H1 (cell line): Measurements from ENCODE around the gene SPOP. TPM values are rescaled to one million over a fixed set of nuclear protein-coding genes. Genes with fewer than 3 reads are reported as not detected.

Experiments
- CTCF ChIA-PET: fragments of 300-600 bp; sonication (Branson Sonifier 250); formaldehyde crosslinking; loops from one replicate; lab custom pipeline; 2021; ENCODE audit not compliant: partially characterized antibody; lab: Charles Lee
- POLR2A ChIA-PET: fragments of 300-600 bp; sonication (Branson Sonifier 250); formaldehyde crosslinking; loops from one replicate; lab custom pipeline; 2021; ENCODE audit warnings: inconsistent platforms; ENCODE audit not compliant: partially characterized antibody; lab: Charles Lee
- DNase-seq, 2 experiments: peaks; one replicate each; pipeline versions ENCODE4 v3.0.0 to v3.0.0-alpha.2; 2010 to 2022; ENCODE audit warnings: low spot score in 2 of 2, low read depth in 1 of 2, mixed read lengths in 1 of 2
- FAIRE-seq: peaks from 2 replicates; lab custom pipeline; 2011; peaks lifted over from hg19 to GRCh38; lab: Jason Lieb, UNC
- H2AFZ ChIP-seq: 2 replicates; pipeline ENCODE4 v1.8.1; 2012; ENCODE audit warnings: low read length, inconsistent platforms
- H2AK5ac ChIP-seq: 2 replicates; pipeline ENCODE4 v1.6.1; 2013; ENCODE audit warnings: low read depth, low read length
- H2BK120ac ChIP-seq: replicated peaks from 2 replicates; pipeline ENCODE3; 2013; ENCODE audit warnings: low read depth, low read length, inconsistent platforms
- H2BK12ac ChIP-seq: 2 replicates; pipeline ENCODE4 v1.6.1; 2013; ENCODE audit warnings: low read depth, low read length
- H2BK15ac ChIP-seq: 2 replicates; pipeline ENCODE4 v1.6.1; 2013; ENCODE audit warnings: low read length
- H2BK20ac ChIP-seq: 2 replicates; pipeline ENCODE4 v1.6.1; 2013; ENCODE audit warnings: low read length
- H2BK5ac ChIP-seq: 2 replicates; pipeline ENCODE4 v1.6.1; 2013; ENCODE audit warnings: low read depth, low read length
- H3K14ac ChIP-seq: 2 replicates; pipeline ENCODE4 v1.6.1; 2013; ENCODE audit warnings: inconsistent platforms; ENCODE audit not compliant: insufficient read length
- H3K18ac ChIP-seq: 2 replicates; pipeline ENCODE4 v1.6.1; 2013; ENCODE audit warnings: low read length; ENCODE audit errors: extremely low read depth
- H3K23ac ChIP-seq: 2 replicates; pipeline ENCODE4 v1.6.1; 2013; ENCODE audit warnings: inconsistent platforms; ENCODE audit not compliant: insufficient read length
- H3K23me2 ChIP-seq: 2 replicates; pipeline ENCODE4 v1.6.1; 2013; ENCODE audit warnings: low read depth, low read length
- H3K27ac ChIP-seq: 2 replicates; pipeline ENCODE4 v1.6.1; 2011; ENCODE audit warnings: low read depth, low read length, inconsistent platforms
- H3K27me3 ChIP-seq, 4 experiments: replicated peaks in 1 of 4; 1 replicate in 1 of 4; 2 replicates in 3 of 4; pipeline versions ENCODE4 v1.6.1 to v1.8.1; 2011 to 2013; ENCODE audit warnings: low read length in 3 of 4, mild to moderate bottlenecking in 3 of 4, inconsistent platforms in 2 of 4, mixed read lengths in 2 of 4, moderate library complexity in 1 of 4; ENCODE audit not compliant: control insufficient read depth in 3 of 4, insufficient read depth in 3 of 4; ENCODE audit errors: extremely low read depth in 1 of 4
- H3K36me3 ChIP-seq, 4 experiments: 2 replicates each; pipeline versions ENCODE4 v1.6.1 to v1.8.1; 2011 to 2013; ENCODE audit warnings: mild to moderate bottlenecking in 4 of 4, low read length in 3 of 4, moderate library complexity in 2 of 4, control low read depth in 1 of 4, inconsistent platforms in 1 of 4; ENCODE audit not compliant: insufficient read depth in 4 of 4, control insufficient read depth in 2 of 4
- H3K4ac ChIP-seq: replicated peaks from 2 replicates; pipeline ENCODE3; 2013; ENCODE audit warnings: low read length, low read depth, mixed read lengths, inconsistent platforms; ENCODE audit not compliant: insufficient read length
- H3K4me1 ChIP-seq, 4 experiments: replicated peaks in 1 of 4; 1 replicate in 1 of 4; 2 replicates in 3 of 4; pipeline versions ENCODE4 v1.6.1 to v1.8.1; 2011 to 2013; ENCODE audit warnings: low read length in 3 of 4, inconsistent platforms in 2 of 4, mixed read lengths in 1 of 4; ENCODE audit not compliant: insufficient read depth in 4 of 4, control insufficient read depth in 3 of 4
- H3K4me2 ChIP-seq, 2 experiments: 2 replicates each; pipeline versions ENCODE4 v1.6.1 to v1.8.1; 2011 to 2013; ENCODE audit warnings: low read depth in 2 of 2, low read length in 2 of 2, control low read depth in 1 of 2, inconsistent platforms in 1 of 2, mild to moderate bottlenecking in 1 of 2; ENCODE audit not compliant: insufficient read depth in 1 of 2
- H3K4me3 ChIP-seq, 4 experiments: fragments of 200-600, 300-600 bp in 1 of 4; sonication (generic), shearing (Covaris generic), sonication (Bioruptor Twin) in 1 of 4; 2 replicates each; pipeline versions ENCODE4 v1.5.1 to v1.8.1; 2011 to 2016; ENCODE audit warnings: low read length in 4 of 4, low read depth in 3 of 4, control low read depth in 2 of 4, inconsistent platforms in 2 of 4, mild to moderate bottlenecking in 2 of 4, mixed read lengths in 1 of 4, moderate library complexity in 1 of 4; ENCODE audit not compliant: insufficient read depth in 2 of 4; ENCODE audit errors: extremely low read depth in 1 of 4
- H3K56ac ChIP-seq: replicated peaks from 2 replicates; pipeline ENCODE3; 2013; ENCODE audit warnings: low read depth, mild to moderate bottlenecking, mixed read lengths, low read length, inconsistent platforms; ENCODE audit not compliant: insufficient read length
- H3K79me1 ChIP-seq: 2 replicates; pipeline ENCODE4 v1.6.1; 2013; ENCODE audit warnings: low read depth, low read length, control low read depth
- H3K79me2 ChIP-seq, 2 experiments: 2 replicates each; pipeline versions ENCODE4 v1.6.1 to v1.8.1; 2012 to 2013; ENCODE audit warnings: low read length in 2 of 2, mild to moderate bottlenecking in 2 of 2, inconsistent platforms in 1 of 2; ENCODE audit not compliant: insufficient read depth in 2 of 2, control insufficient read depth in 1 of 2
- H3K9ac ChIP-seq, 4 experiments: replicated peaks in 1 of 4; 1 replicate in 1 of 4; 2 replicates in 3 of 4; pipeline versions ENCODE4 v1.6.1 to v1.8.1; 2011 to 2013; ENCODE audit warnings: low read depth in 3 of 4, low read length in 3 of 4, control low read depth in 2 of 4, mild to moderate bottlenecking in 2 of 4, moderate library complexity in 2 of 4, inconsistent platforms in 1 of 4; ENCODE audit errors: extremely low read depth in 1 of 4
- H3K9me3 ChIP-seq, 2 experiments: 2 replicates each; pipeline versions ENCODE4 v1.6.1 to v1.8.1; 2012 to 2013; ENCODE audit warnings: mild to moderate bottlenecking in 2 of 2, moderate library complexity in 2 of 2, control low read depth in 1 of 2, inconsistent platforms in 1 of 2, low read depth in 1 of 2, low read length in 1 of 2, mixed read lengths in 1 of 2; ENCODE audit not compliant: insufficient read depth in 2 of 2
- H4K20me1 ChIP-seq, 2 experiments: replicated peaks in 1 of 2; 2 replicates each; pipeline versions ENCODE3 to v1.8.1; 2011 to 2013; ENCODE audit warnings: inconsistent platforms in 2 of 2, low read length in 2 of 2, mild to moderate bottlenecking in 1 of 2; ENCODE audit not compliant: insufficient read depth in 2 of 2, control insufficient read depth in 1 of 2
- H4K5ac ChIP-seq: 2 replicates; pipeline ENCODE4 v1.6.1; 2013; ENCODE audit warnings: low read length, low read depth, mixed read lengths, inconsistent platforms; ENCODE audit not compliant: insufficient read length
- H4K8ac ChIP-seq: 2 replicates; pipeline ENCODE4 v1.8.0; 2013; ENCODE audit warnings: mild to moderate bottlenecking, moderate library complexity, low read length, inconsistent platforms; ENCODE audit not compliant: insufficient read depth; ENCODE audit errors: extremely low read depth
- H4K91ac ChIP-seq: replicated peaks from 2 replicates; pipeline ENCODE3; 2013; ENCODE audit warnings: low read length, mixed read lengths, inconsistent platforms; ENCODE audit not compliant: insufficient read length
- CHD1 ChIP-seq: IDR thresholded peaks from 2 replicates; pipeline ENCODE4 v1.6.1; 2012; ENCODE audit warnings: low read depth, low read length, improper control_type of control experiment
- CTCF ChIP-seq, 3 experiments: IDR thresholded peaks; 1 replicate in 2 of 3; 2 replicates in 1 of 3; pipeline versions ENCODE4 v1.5.1 to v1.6.1; 2011; ENCODE audit warnings: low read length in 3 of 3, mild to moderate bottlenecking in 3 of 3, inconsistent platforms in 2 of 3, low read depth in 1 of 3, moderate library complexity in 1 of 3; ENCODE audit not compliant: insufficient read depth in 1 of 3; ENCODE audit errors: control extremely low read depth in 1 of 3
- HDAC6 ChIP-seq: IDR thresholded peaks from one replicate; pipeline ENCODE4 v1.7.1; 2012; ENCODE audit warnings: low read depth, mild to moderate bottlenecking, inconsistent platforms, low read length, moderate library complexity
- KDM5A ChIP-seq: fragments of 200-600 bp; IDR thresholded peaks from 2 replicates; pipeline ENCODE4 v1.7.1; 2012; ENCODE audit warnings: mild to moderate bottlenecking, low read length, inconsistent platforms, mixed read lengths
- POU5F1 ChIP-seq: IDR thresholded peaks from 2 replicates; pipeline ENCODE4 v1.6.1; 2011; ENCODE audit warnings: low read depth, mild to moderate bottlenecking, low read length, moderate library complexity
- RAD21 ChIP-seq, 2 experiments: IDR thresholded peaks in 1 of 2; conservative IDR thresholded peaks in 1 of 2; 2 replicates each; pipeline ENCODE4 v1.6.1; 2011; ENCODE audit warnings: low read depth in 2 of 2, low read length in 2 of 2, improper control_type of control experiment in 1 of 2, inconsistent platforms in 1 of 2, mild to moderate bottlenecking in 1 of 2, moderate library complexity in 1 of 2
- SIX5 ChIP-seq: IDR thresholded peaks from 2 replicates; pipeline ENCODE4 v1.6.1; 2011; ENCODE audit warnings: mild to moderate bottlenecking, low read depth, low read length
- WGBS, 2 experiments: shearing (Covaris generic) in 1 of 2; methylation state at CpG; one replicate each; pipeline versions ENCODE4 v1.1.6 to v1.1.7; 2013 to 2015; ENCODE audit warnings: low lambda C conversion rate in 2 of 2, mixed read lengths in 2 of 2, inconsistent platforms in 1 of 2, low coverage in 1 of 2, missing lambda C conversion rate in 1 of 2; ENCODE audit not compliant: insufficient replicate concordance in 2 of 2, insufficient coverage in 1 of 2, insufficient read length in 1 of 2; ENCODE audit errors: extremely low coverage in 1 of 2, missing lambda C conversion rate in 1 of 2; 5-methylcytosine and 5-hydroxymethylcytosine counted together
- polyA plus RNA-seq, 7 experiments: library from polyadenylated mRNA; depleted of rRNA in 3 of 7; stranded (reverse) in 5 of 7; unstranded in 2 of 7; fragments of >200 nt in 5 of 7; fragments of 200-250 nt in 2 of 7; gene quantifications; 1 replicate in 5 of 7; 2 replicates in 1 of 7; 4 replicates in 1 of 7; pipeline versions ENCODE4 v1.2.1 to v1.2.3, GENCODE V29; 2011 to 2013; ENCODE audit warnings: missing spikeins in 2 of 7, mixed read lengths in 2 of 7
- total RNA-seq: library from RNA; stranded (reverse); fragmentation: NEBNext Ultra II Directional; extraction: Animal tissue kit (Norgen Biotek cat#: 25700); gene quantifications from 2 replicates; pipeline ENCODE4 v1.2.1, GENCODE V29; 2021

SPOP gene
- total and polyA plus RNA-seq, 2 of the 8 experiments (the other 6 are each of a cell fraction or from before 2014, with no cell fraction given) = 13.3 to 25.6 TPM

- H4K8ac ChIP-seq = no peak overlapping the region
- no peaks in the 10 kb centered on the region for H3K27me3 ChIP-seq
- H3K9me3 ChIP-seq = no peaks in the 10 kb centered on the region
- no peak overlapping the region for H4K5ac ChIP-seq
- peaks cover 3 to 33% (median 14%) of the 10 kb centered on the region in 4 experiments; a peak in 7 of 8 replicates for H3K36me3 ChIP-seq
- TF ChIP-seq KDM5A (no peak), POU5F1 (no peak), SIX5 (no peak), CTCF (IDR thresholded peaks at IDR 0.05; ENCODE audit: control extremely low read depth in 1 of 3, insufficient read depth in 1 of 3, low read depth in 1 of 3, low read length in 3 of 3) (no peak), CHD1 (no peak), HDAC6 (no peak), RAD21 (IDR thresholded peaks at IDR 0.05 in 1 of 2, conservative IDR thresholded peaks at IDR 0.05 in 1 of 2; ENCODE audit: low read depth in 2 of 2, low read length in 2 of 2) (no peak)
- no peak overlapping the region for H2BK120ac ChIP-seq
- ChIA-PET CTCF (interaction anchor here (1.4 to 5.1 kb wide), 4 partner anchors 12 to 39 kb away, joined by 3 to 17 read pairs (median 5); no protein-coding TSS in a partner anchor), POLR2A (no interaction called here)
- no peak overlapping the region for H2BK5ac ChIP-seq
- 96% methylated on average over 7 of the region's 7 CpGs; no CpG with 5 or more reads in 1 of the 2 experiments for WGBS, 2 experiments
- H3K79me1 ChIP-seq = no peaks in the 10 kb centered on the region
- no peaks in the 10 kb centered on the region for H3K23me2 ChIP-seq
- no peak overlapping the region for H3K23ac ChIP-seq
- no peak overlapping the region for H3K4ac ChIP-seq
- H3K56ac ChIP-seq = no peak overlapping the region
- H2BK15ac ChIP-seq = no peak overlapping the region
- H2AFZ ChIP-seq = no peak overlapping the region
- H3K4me1 ChIP-seq = no peaks in the 10 kb centered on the region
- H3K9ac ChIP-seq = no peak overlapping the region
- no peak overlapping the region for H3K4me3 ChIP-seq
- no peak overlapping the region for H2AK5ac ChIP-seq
- no peak overlapping the region for H3K27ac ChIP-seq
- DNase-seq (no peak), FAIRE-seq (no peak)
- H4K20me1 ChIP-seq = no peaks in the 10 kb centered on the region
- no peak overlapping the region for H2BK12ac ChIP-seq
- H4K91ac ChIP-seq = no peak overlapping the region
- no peak overlapping the region for H3K4me2 ChIP-seq
- no peaks in the 10 kb centered on the region for H3K79me2 ChIP-seq
- no peak overlapping the region for H3K18ac ChIP-seq
- no peak overlapping the region for H2BK20ac ChIP-seq
- no peak overlapping the region for H3K14ac ChIP-seq
These were observed 73.5 kb downstream of the SPOP start for GRCh38 chr17:49604314-49604869.
